22Rv1 (cell line): ENCODE data around the gene CDK6.

ENCODE experiments used
- ZFX ChIP-seq: fragments of 450-650 bp; IDR thresholded peaks from 2 replicates; pipeline ENCODE4 v1.6.1; 2017; ENCODE audit warnings: antibody characterized with exemption, borderline replicate concordance
- TF ChIP-seq, protein P1 (sequence below): fragments of 450-650 bp; IDR thresholded peaks from 2 replicates; pipeline ENCODE4 v1.5.1; 2017; ENCODE audit warnings: mild to moderate bottlenecking

DNA sequence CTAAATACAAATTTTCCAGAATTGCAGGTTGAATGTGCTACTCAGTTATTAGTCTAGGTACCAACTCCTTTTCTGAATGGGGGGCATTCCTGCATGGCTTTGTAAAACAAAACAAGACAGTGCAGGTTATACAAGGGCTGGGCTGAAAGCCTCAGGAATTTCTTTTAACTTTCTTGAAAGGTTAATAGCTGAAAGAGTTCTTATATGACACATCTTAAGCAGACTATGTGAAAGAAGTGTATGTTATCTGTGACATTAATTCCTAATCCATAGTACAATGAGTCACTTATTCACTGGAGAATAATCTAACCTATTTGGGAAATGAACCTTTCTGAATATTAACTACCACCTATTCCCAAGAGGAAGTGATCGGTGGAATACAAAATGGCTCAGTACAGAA is 130.5 kb downstream of the CDK6 start:
- TF ChIP-seq, protein P1, sequence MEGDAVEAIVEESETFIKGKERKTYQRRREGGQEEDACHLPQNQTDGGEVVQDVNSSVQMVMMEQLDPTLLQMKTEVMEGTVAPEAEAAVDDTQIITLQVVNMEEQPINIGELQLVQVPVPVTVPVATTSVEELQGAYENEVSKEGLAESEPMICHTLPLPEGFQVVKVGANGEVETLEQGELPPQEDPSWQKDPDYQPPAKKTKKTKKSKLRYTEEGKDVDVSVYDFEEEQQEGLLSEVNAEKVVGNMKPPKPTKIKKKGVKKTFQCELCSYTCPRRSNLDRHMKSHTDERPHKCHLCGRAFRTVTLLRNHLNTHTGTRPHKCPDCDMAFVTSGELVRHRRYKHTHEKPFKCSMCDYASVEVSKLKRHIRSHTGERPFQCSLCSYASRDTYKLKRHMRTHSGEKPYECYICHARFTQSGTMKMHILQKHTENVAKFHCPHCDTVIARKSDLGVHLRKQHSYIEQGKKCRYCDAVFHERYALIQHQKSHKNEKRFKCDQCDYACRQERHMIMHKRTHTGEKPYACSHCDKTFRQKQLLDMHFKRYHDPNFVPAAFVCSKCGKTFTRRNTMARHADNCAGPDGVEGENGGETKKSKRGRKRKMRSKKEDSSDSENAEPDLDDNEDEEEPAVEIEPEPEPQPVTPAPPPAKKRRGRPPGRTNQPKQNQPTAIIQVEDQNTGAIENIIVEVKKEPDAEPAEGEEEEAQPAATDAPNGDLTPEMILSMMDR = no peak
- no peak for TF ChIP-seq ZFX
